Neuronal stem cell (in vitro differentiated cells): ENCODE results near the gene MEGF11. TPM values are rescaled to one million over a fixed set of nuclear protein-coding genes. Genes with fewer than 3 reads are reported as not detected.

Experiments
- DNase-seq: peaks from one replicate; pipeline ENCODE4 v3.0.0-alpha.2; 2013; ENCODE audit warnings: low spot score
- H2AFZ ChIP-seq: one replicate; pipeline ENCODE4 v1.6.1; 2013; ENCODE audit warnings: mild to moderate bottlenecking, low read length, inconsistent platforms
- H2AK5ac ChIP-seq: 2 replicates; pipeline ENCODE4 v1.6.1; 2013; ENCODE audit warnings: low read depth, mild to moderate bottlenecking, inconsistent platforms, low read length, moderate library complexity, mixed read lengths
- H2BK120ac ChIP-seq: 2 replicates; pipeline ENCODE4 v1.6.1; 2013; ENCODE audit warnings: low read depth, mild to moderate bottlenecking, inconsistent platforms, low read length, moderate library complexity, mixed read lengths
- H2BK12ac ChIP-seq: one replicate; pipeline ENCODE4 v1.6.1; 2013; ENCODE audit warnings: low read length, inconsistent platforms
- H2BK15ac ChIP-seq: 2 replicates; pipeline ENCODE4 v1.6.1; 2013; ENCODE audit warnings: mild to moderate bottlenecking, low read length, inconsistent platforms, mixed read lengths
- H2BK5ac ChIP-seq: one replicate; pipeline ENCODE4 v1.6.1; 2013; ENCODE audit warnings: inconsistent platforms, mild to moderate bottlenecking, low read length, moderate library complexity
- H3K14ac ChIP-seq: one replicate; pipeline ENCODE4 v1.6.1; 2013; ENCODE audit warnings: low read length, inconsistent platforms
- H3K18ac ChIP-seq: 2 replicates; pipeline ENCODE4 v1.6.1; 2013; ENCODE audit warnings: low read length, inconsistent platforms
- H3K23ac ChIP-seq: 2 replicates; pipeline ENCODE4 v1.6.1; 2013; ENCODE audit warnings: low read depth, mild to moderate bottlenecking, mixed read lengths, low read length, inconsistent platforms; ENCODE audit not compliant: poor library complexity
- H3K27ac ChIP-seq: replicated peaks from 3 replicates; pipeline ENCODE4 v1.5.1; 2013; ENCODE audit warnings: low read length, inconsistent platforms
- H3K27me3 ChIP-seq, 3 experiments: 2 replicates each; pipeline ENCODE4 v1.6.1; 2013; ENCODE audit warnings: low read length in 3 of 3, mild to moderate bottlenecking in 2 of 3, inconsistent platforms in 1 of 3, low read depth in 1 of 3, mixed read lengths in 1 of 3, moderate library complexity in 1 of 3; ENCODE audit not compliant: control insufficient read depth in 3 of 3, insufficient read depth in 3 of 3
- H3K36me3 ChIP-seq, 2 donors: replicated peaks in 1 of 2; 2 replicates each; pipeline ENCODE4 v1.6.1; 2013; ENCODE audit warnings: low read length in 2 of 2; ENCODE audit not compliant: control insufficient read depth in 2 of 2, insufficient read depth in 2 of 2
- H3K4ac ChIP-seq: 2 replicates; pipeline ENCODE4 v1.6.1; 2013; ENCODE audit warnings: inconsistent platforms, mild to moderate bottlenecking, low read length, moderate library complexity
- H3K4me1 ChIP-seq, 2 donors: 1 replicate in 1 of 2; 2 replicates in 1 of 2; pipeline ENCODE4 v1.6.1; 2013; ENCODE audit warnings: low read length in 2 of 2, low read depth in 1 of 2; ENCODE audit not compliant: control insufficient read depth in 2 of 2, insufficient read depth in 1 of 2
- H3K4me2 ChIP-seq: one replicate; pipeline ENCODE4 v1.6.1; 2013; ENCODE audit warnings: mild to moderate bottlenecking, low read length, inconsistent platforms; ENCODE audit not compliant: insufficient read depth, poor library complexity, severe bottlenecking
- H3K4me3 ChIP-seq, 2 donors: 2 replicates each; pipeline ENCODE4 v1.5.1; 2013; ENCODE audit warnings: low read length in 2 of 2, mild to moderate bottlenecking in 2 of 2, inconsistent platforms in 1 of 2, moderate library complexity in 1 of 2
- H3K79me1 ChIP-seq: one replicate; pipeline ENCODE4 v1.6.1; 2013; ENCODE audit warnings: low read depth, mild to moderate bottlenecking, inconsistent platforms, low read length, moderate library complexity
- H3K9ac ChIP-seq: one replicate; pipeline ENCODE4 v1.6.1; 2013; ENCODE audit warnings: mild to moderate bottlenecking, low read depth, low read length, inconsistent platforms; ENCODE audit not compliant: poor library complexity
- H3K9me3 ChIP-seq, 2 donors: replicated peaks in 1 of 2; 2 replicates each; pipeline versions ENCODE3 to v1.6.1; 2013; ENCODE audit warnings: low read length in 2 of 2, mild to moderate bottlenecking in 2 of 2, inconsistent platforms in 1 of 2, low read depth in 1 of 2, mixed read lengths in 1 of 2, moderate library complexity in 1 of 2; ENCODE audit not compliant: control insufficient read depth in 2 of 2, insufficient read depth in 1 of 2
- H4K8ac ChIP-seq: one replicate; pipeline ENCODE4 v1.6.1; 2013; ENCODE audit warnings: low read depth, mild to moderate bottlenecking, inconsistent platforms, low read length, moderate library complexity
- H4K91ac ChIP-seq: one replicate; pipeline ENCODE4 v1.6.1; 2013; ENCODE audit warnings: low read length, low read depth, mild to moderate bottlenecking, inconsistent platforms; ENCODE audit not compliant: poor library complexity
- WGBS, 2 donors: extraction: QIAGEN DNeasy Blood & Tissue Kit; methylation state at CpG; one replicate each; pipeline ENCODE4 v1.1.7; 2013; ENCODE audit warnings: missing lambda C conversion rate in 2 of 2, mixed read lengths in 1 of 2; ENCODE audit not compliant: insufficient read length in 2 of 2, insufficient replicate concordance in 1 of 2; ENCODE audit errors: extremely low coverage in 2 of 2; 5-methylcytosine and 5-hydroxymethylcytosine counted together
- polyA plus RNA-seq, 2 experiments: library from polyadenylated mRNA; stranded (reverse); fragments of 200-250 nt; gene quantifications; one replicate each; pipeline ENCODE4 v1.2.3, GENCODE V29; 2013

MEGF11 gene
- polyA plus RNA-seq (2013, experiment 1 of 2) = 0.32 TPM
- polyA plus RNA-seq (2013, experiment 2 of 2) = 0.51 TPM

DNA sequence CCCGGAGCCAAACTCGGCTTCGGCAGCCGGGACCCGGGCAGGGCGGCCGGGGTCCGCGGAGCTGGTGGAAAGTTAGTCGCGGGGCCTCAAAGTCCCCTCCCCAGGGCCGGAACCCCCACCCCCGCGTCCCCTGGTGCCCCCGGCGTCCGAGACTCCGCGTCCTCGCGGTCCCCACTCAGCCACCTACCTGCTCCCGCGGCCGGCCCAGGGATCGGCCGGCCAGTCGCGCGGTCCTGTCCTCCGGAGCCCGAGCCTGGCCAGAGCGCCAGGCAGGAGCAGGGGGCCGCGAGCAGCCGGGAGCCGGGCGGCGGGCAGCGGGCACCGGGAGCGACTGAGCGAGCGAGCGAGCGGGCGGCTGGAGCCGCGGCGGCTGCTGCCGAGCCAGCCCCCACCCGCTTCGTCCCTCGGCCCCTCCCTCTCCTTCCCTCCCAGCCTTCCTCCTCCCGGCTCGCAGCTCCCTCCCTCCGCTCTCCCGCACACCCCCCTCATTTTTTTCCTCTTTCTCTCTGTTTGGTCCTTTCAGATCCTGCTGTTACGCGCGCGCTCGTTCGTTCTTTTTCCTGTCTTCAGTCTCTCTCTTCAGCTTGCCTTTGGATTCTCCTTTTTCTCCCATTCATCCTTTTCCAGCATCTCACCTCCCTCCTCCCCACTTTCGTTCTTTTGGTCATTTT is at the start of gene MEGF11:
TSS of gene MEGF11 (minus strand) at position 333 of the 671 bp plus-strand sequence. CDS start 125,347 bp downstream, outside the sequence.
- Histone ChIP-seq H3K23ac (peak within 1 kb of the TSS; percentile 22), H3K79me1 (no peaks in the 10 kb centered on the region), H3K4me1 (peaks cover 7 to 19% of the 10 kb centered on the region in 2 donors), H3K14ac (no peak within 1 kb of the TSS), H3K27me3 (peaks cover 22 to 93% (median 62%) of the 10 kb centered on the region in 3 experiments), H3K9ac (peak within 1 kb of the TSS; percentile 84), H3K9me3 (no peaks in the 10 kb centered on the region), H2BK12ac (no peak within 1 kb of the TSS), H3K36me3 (no peaks in the 10 kb centered on the region), H2BK120ac (no peak within 1 kb of the TSS), H3K4me2 (peak within 1 kb of the TSS; percentile 98), H4K8ac (no peak within 1 kb of the TSS), H3K18ac (peak within 1 kb of the TSS; percentile 60), H2BK15ac (no peak within 1 kb of the TSS), H2BK5ac (no peak within 1 kb of the TSS), H3K4ac (no peak within 1 kb of the TSS), H3K4me3 (peak within 1 kb of the TSS; percentile 41 to 80), H3K27ac (no peak within 1 kb of the TSS), H2AFZ (peak within 1 kb of the TSS; percentile 91), H4K91ac (no peak within 1 kb of the TSS), H2AK5ac (no peak within 1 kb of the TSS)
- DNase-seq = no peak
- WGBS, 2 donors = no CpG with 5 or more reads among the region's 64 CpGs

DNA sequence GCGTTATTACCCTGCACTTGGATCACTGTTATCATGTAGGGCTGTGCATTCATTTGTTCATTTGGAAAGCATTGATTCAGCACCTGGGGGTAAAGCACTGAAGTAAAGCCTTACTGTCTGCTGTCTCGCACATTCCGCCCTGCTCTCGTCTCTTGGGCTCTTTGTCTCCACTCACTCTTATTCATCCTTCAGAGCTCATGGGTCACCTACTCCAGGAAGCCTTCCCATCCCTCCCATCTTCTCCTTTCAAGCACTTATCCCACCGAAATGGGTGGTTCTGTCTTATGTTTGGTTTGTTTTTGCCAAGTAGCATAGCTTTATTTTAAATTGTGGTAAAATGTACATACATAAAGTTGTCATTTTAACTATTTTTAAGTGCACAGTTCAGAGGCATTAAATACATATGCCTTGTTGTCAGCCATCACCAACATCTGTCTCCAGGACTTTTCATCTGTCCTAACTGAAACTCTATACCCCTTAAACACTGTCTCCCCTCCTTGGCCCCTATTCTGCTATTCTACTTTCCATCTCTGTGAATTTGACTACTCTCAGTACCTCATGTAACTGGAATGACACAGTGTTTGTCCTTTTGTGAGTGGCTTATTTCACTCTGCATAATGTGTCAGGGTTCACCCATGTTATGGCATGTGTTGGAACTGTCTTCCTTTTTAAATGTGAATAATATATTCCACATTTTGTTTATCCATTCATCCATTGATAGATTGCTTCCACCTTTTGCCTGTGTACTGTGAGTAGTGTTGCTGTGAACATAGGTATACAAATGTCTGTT is 49.1 kb upstream of the MEGF11 start:
- H3K14ac ChIP-seq = no peak overlapping the region
- H3K18ac ChIP-seq = no peak overlapping the region
- H3K4me1 ChIP-seq = no peaks in the 10 kb centered on the region
- H3K27me3 ChIP-seq = no peaks in the 10 kb centered on the region
- H3K4ac ChIP-seq = no peak overlapping the region
- no peak overlapping the region for H2AFZ ChIP-seq
- H3K23ac ChIP-seq = no peak overlapping the region
- H2BK12ac ChIP-seq = no peak overlapping the region
- H2BK5ac ChIP-seq = no peak overlapping the region
- H3K79me1 ChIP-seq = no peaks in the 10 kb centered on the region
- no CpG with 5 or more reads among the region's 5 CpGs for WGBS, 2 donors
- DNase-seq = no peak
- H4K91ac ChIP-seq = no peak overlapping the region
- no peak overlapping the region for H3K27ac ChIP-seq
- no peak overlapping the region for H2BK120ac ChIP-seq
- no peak overlapping the region for H2BK15ac ChIP-seq
- no peak overlapping the region for H3K9ac ChIP-seq
- H3K9me3 ChIP-seq = no peaks in the 10 kb centered on the region
- no peak overlapping the region for H2AK5ac ChIP-seq
- peaks cover 2 to 75% of the 10 kb centered on the region in 2 donors for H3K36me3 ChIP-seq
- no peak overlapping the region for H3K4me3 ChIP-seq
- no peak overlapping the region for H4K8ac ChIP-seq
- H3K4me2 ChIP-seq = no peak overlapping the region

DNA sequence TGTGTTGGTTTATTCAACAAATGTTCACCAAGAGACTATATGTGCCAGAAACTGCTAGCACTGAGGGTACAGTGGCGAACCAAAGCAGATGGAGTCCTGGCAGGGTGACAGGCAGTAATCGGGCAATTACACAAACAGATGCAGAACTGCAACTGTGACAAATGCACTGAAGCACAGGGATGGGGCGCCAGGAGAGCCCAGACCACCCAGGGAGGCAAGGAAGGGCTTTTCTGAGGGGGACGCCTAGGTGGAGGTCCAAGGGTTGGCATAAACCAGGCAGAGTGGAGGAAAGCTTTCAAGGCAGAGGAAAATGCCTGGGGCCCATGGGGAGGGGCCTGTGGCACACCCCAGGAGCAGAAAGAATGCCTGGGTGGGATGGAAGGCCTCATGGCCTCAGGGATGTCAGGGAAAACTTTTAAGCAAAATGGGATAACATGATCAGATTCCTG is 45.3 kb upstream of the MEGF11 start:
- no peak overlapping the region for H4K8ac ChIP-seq
- no peak overlapping the region for H3K4ac ChIP-seq
- H2BK15ac ChIP-seq = no peak overlapping the region
- no peak overlapping the region for H3K18ac ChIP-seq
- H3K9me3 ChIP-seq = no peaks in the 10 kb centered on the region
- H3K4me3 ChIP-seq = no peak overlapping the region
- no peak overlapping the region for H4K91ac ChIP-seq
- no peak overlapping the region for H2AK5ac ChIP-seq
- H3K27me3 ChIP-seq = no peaks in the 10 kb centered on the region
- H3K27ac ChIP-seq = no peak overlapping the region
- no peak overlapping the region for H2AFZ ChIP-seq
- H2BK5ac ChIP-seq = no peak overlapping the region
- no CpG with 5 or more reads among the region's 4 CpGs for WGBS, 2 donors
- H3K4me2 ChIP-seq = no peak overlapping the region
- no peak overlapping the region for H3K9ac ChIP-seq
- H3K79me1 ChIP-seq = no peaks in the 10 kb centered on the region
- H2BK12ac ChIP-seq = no peak overlapping the region
- no peak overlapping the region for H3K23ac ChIP-seq
- no peak overlapping the region for H3K14ac ChIP-seq
- peaks cover 0 to 74% of the 10 kb centered on the region in 2 donors for H3K36me3 ChIP-seq
- H2BK120ac ChIP-seq = no peak overlapping the region
- H3K4me1 ChIP-seq = peaks cover 2 to 11% of the 10 kb centered on the region in 2 donors
- no peak for DNase-seq

GRCh38 chr15:66296186-66296585 is 42.6 kb upstream of the MEGF11 start:
- Histone ChIP-seq H2AFZ (no peak overlapping the region), H3K4me2 (no peak overlapping the region), H3K4ac (no peak overlapping the region), H3K23ac (no peak overlapping the region), H3K9ac (no peak overlapping the region), H3K14ac (no peak overlapping the region), H2BK5ac (no peak overlapping the region), H4K91ac (no peak overlapping the region), H3K27me3 (no peaks in the 10 kb centered on the region), H2BK15ac (no peak overlapping the region), H3K36me3 (peaks cover 0 to 56% of the 10 kb centered on the region in 2 donors), H3K4me3 (no peak overlapping the region), H3K27ac (no peak overlapping the region), H3K18ac (no peak overlapping the region), H2BK120ac (no peak overlapping the region), H2AK5ac (no peak overlapping the region), H3K4me1 (peaks cover 4 to 12% of the 10 kb centered on the region in 2 donors), H2BK12ac (no peak overlapping the region), H3K79me1 (no peaks in the 10 kb centered on the region), H4K8ac (no peak overlapping the region), H3K9me3 (no peaks in the 10 kb centered on the region)
- no CpG with 5 or more reads among the region's 5 CpGs for WGBS, 2 donors
- DNase-seq = no peak
